ENCODE measurements around the gene RNF169. TPM values are rescaled to one million over a fixed set of nuclear protein-coding genes. Genes with fewer than 3 reads are reported as not detected.

RNF169 gene
- total and polyA plus RNA-seq, 9 of the 15 experiments (the other 6 are each of a cell fraction or from before 2014, with no cell fraction given), result 0.68 to 18.1 (median 10.1) TPM

DNA sequence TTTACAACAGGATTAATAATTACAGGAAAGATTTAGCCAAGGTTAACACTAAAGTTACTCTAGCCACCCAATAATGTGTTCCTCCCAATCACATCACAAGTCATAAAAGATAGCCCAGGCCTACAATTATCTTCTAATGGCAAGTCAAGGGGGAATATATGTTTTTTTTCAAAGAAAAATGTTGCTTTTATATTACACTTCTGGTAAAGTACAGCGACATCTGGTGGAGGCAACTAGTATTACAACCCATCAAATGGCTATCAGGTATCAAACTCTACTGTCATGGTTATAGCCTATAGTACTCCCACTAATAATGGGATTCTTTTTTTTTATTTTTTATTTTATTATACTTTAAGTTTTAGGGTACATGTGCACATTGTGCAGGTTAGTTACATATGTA is 128.5 kb downstream of the RNF169 start (continued):
- TF ChIP-seq, protein P1, sequence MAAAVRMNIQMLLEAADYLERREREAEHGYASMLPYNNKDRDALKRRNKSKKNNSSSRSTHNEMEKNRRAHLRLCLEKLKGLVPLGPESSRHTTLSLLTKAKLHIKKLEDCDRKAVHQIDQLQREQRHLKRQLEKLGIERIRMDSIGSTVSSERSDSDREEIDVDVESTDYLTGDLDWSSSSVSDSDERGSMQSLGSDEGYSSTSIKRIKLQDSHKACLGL (CRISPR knock-in tag; IDR thresholded peaks at IDR 0.05; ENCODE audit: borderline replicate concordance, poor library complexity, severe bottlenecking), result no peak
- TF ChIP-seq RBBP5 (IDR thresholded peaks at IDR 0.05; ENCODE audit: borderline replicate concordance, insufficient read depth, low read length, poor library complexity, severe bottlenecking) (no peak), ELF4 (CRISPR knock-in tag; IDR thresholded peaks at IDR 0.05) (no peak), RUNX1 (IDR thresholded peaks at IDR 0.05; ENCODE audit: low read depth) (no peak), ESRRA (IDR thresholded peaks at IDR 0.05; ENCODE audit: borderline replicate concordance, low read depth) (no peak), CHCHD3 (CRISPR knock-in tag; IDR thresholded peaks at IDR 0.05) (no peak), SRSF1 (IDR thresholded peaks at IDR 0.05; ENCODE audit: low read depth, low read length) (no peak), ZNF140 (CRISPR knock-in tag; IDR thresholded peaks at IDR 0.05) (no peak)

Small RNA genes within 50 kb of the gene (microRNA-seq; reads per million reads assigned to microRNA genes)
- gene MIR4696 (ENCODE audit: borderline microRNAs expressed), result not detected

Small RNA genes within 50 kb of the gene (small RNA-seq; reads per million reads assigned to genes)
- not detected for gene MIR4696
- not detected for gene RN7SL239P

Other genes with a start within 250 kb of the RNF169 start
- 10.6 and 11.9 TPM in 2 replicates for gene POLD3, start 156.3 kb upstream of the RNF169 start, total RNA-seq (2014; rRNA removed)
- gene POLD3, start 156.3 kb upstream of the RNF169 start, total RNA-seq (2014; rRNA removed; fragmentation: Illumina TruSeq; extraction: Trizol), result 21.6 and 26.1 TPM in 2 replicates
- gene POLD3, start 156.3 kb upstream of the RNF169 start, total RNA-seq (2015; rRNA removed; fragmentation: Illumina TruSeq; extraction: Trizol), result 22.4 and 24.6 TPM in 2 replicates
- gene POLD3, start 156.3 kb upstream of the RNF169 start, total RNA-seq (2021), result 20.9 and 22.1 TPM in 2 replicates
- 36.9 and 40.1 TPM in 2 replicates for gene POLD3, start 156.3 kb upstream of the RNF169 start, polyA plus RNA-seq (2011; rRNA removed)
- 21.6 and 25.2 TPM in 2 replicates for gene POLD3, start 156.3 kb upstream of the RNF169 start, polyA plus RNA-seq (2014; fragmentation: Illumina TruSeq; extraction: Trizol)
- gene POLD3, start 156.3 kb upstream of the RNF169 start, polyA plus RNA-seq (2014; fragmentation: Nextera tagmentation; extraction: Ambion mirVana), result 10 to 100 TPM; 27.2 to 28.6 TPM
- gene POLD3, start 156.3 kb upstream of the RNF169 start, polyA plus RNA-seq (2014; rRNA removed), result 19.5 and 20.8 TPM in 2 replicates
- not detected in 2 replicates for gene CHRDL2, start 17.4 kb upstream of the RNF169 start, total RNA-seq (2014; rRNA removed)
- not detected in 2 replicates for gene CHRDL2, start 17.4 kb upstream of the RNF169 start, total RNA-seq (2014; rRNA removed; fragmentation: Illumina TruSeq; extraction: Trizol)
- gene CHRDL2, start 17.4 kb upstream of the RNF169 start, total RNA-seq (2015; rRNA removed; fragmentation: Illumina TruSeq; extraction: Trizol), result not detected in 2 replicates
- gene CHRDL2, start 17.4 kb upstream of the RNF169 start, total RNA-seq (2021), result 0.20 TPM in 1 of 2 replicates, not detected in the other
- not detected in 2 replicates for gene CHRDL2, start 17.4 kb upstream of the RNF169 start, polyA plus RNA-seq (2011; rRNA removed)
- gene CHRDL2, start 17.4 kb upstream of the RNF169 start, polyA plus RNA-seq (2014; fragmentation: Illumina TruSeq; extraction: Trizol), result not detected in 2 replicates
- gene CHRDL2, start 17.4 kb upstream of the RNF169 start, polyA plus RNA-seq (2014; fragmentation: Nextera tagmentation; extraction: Ambion mirVana), result not detected
- gene CHRDL2, start 17.4 kb upstream of the RNF169 start, polyA plus RNA-seq (2014; rRNA removed), result not detected in 2 replicates
- 18.3 and 20.1 TPM in 2 replicates for gene XRRA1, start 200.2 kb downstream of the RNF169 start, total RNA-seq (2014; rRNA removed)
- gene XRRA1, start 200.2 kb downstream of the RNF169 start, total RNA-seq (2014; rRNA removed; fragmentation: Illumina TruSeq; extraction: Trizol), result 12.8 and 15.9 TPM in 2 replicates
- gene XRRA1, start 200.2 kb downstream of the RNF169 start, total RNA-seq (2015; rRNA removed; fragmentation: Illumina TruSeq; extraction: Trizol), result 16.0 and 18.0 TPM in 2 replicates
- gene XRRA1, start 200.2 kb downstream of the RNF169 start, total RNA-seq (2021), result 20.6 and 22.5 TPM in 2 replicates
- gene XRRA1, start 200.2 kb downstream of the RNF169 start, polyA plus RNA-seq (2011; rRNA removed), result 16.0 and 21.2 TPM in 2 replicates
- gene XRRA1, start 200.2 kb downstream of the RNF169 start, polyA plus RNA-seq (2014; fragmentation: Illumina TruSeq; extraction: Trizol), result 17.1 and 18.0 TPM in 2 replicates
- gene XRRA1, start 200.2 kb downstream of the RNF169 start, polyA plus RNA-seq (2014; fragmentation: Nextera tagmentation; extraction: Ambion mirVana), result 1 to 10 TPM; 5.0 to 8.9 TPM
- gene XRRA1, start 200.2 kb downstream of the RNF169 start, polyA plus RNA-seq (2014; rRNA removed), result 10.3 and 11.6 TPM in 2 replicates
- 38.2 and 136 TPM in 2 replicates for gene SPCS2, start 200.4 kb downstream of the RNF169 start, total RNA-seq (2014; rRNA removed)
- 55.0 and 65.9 TPM in 2 replicates for gene SPCS2, start 200.4 kb downstream of the RNF169 start, total RNA-seq (2014; rRNA removed; fragmentation: Illumina TruSeq; extraction: Trizol)
- 63.2 and 75.5 TPM in 2 replicates for gene SPCS2, start 200.4 kb downstream of the RNF169 start, total RNA-seq (2015; rRNA removed; fragmentation: Illumina TruSeq; extraction: Trizol)
- gene SPCS2, start 200.4 kb downstream of the RNF169 start, total RNA-seq (2021), result 150 and 172 TPM in 2 replicates
- gene SPCS2, start 200.4 kb downstream of the RNF169 start, polyA plus RNA-seq (2011; rRNA removed), result 148 and 250 TPM in 2 replicates
- 126 and 193 TPM in 2 replicates for gene SPCS2, start 200.4 kb downstream of the RNF169 start, polyA plus RNA-seq (2014; fragmentation: Illumina TruSeq; extraction: Trizol)
- gene SPCS2, start 200.4 kb downstream of the RNF169 start, polyA plus RNA-seq (2014; fragmentation: Nextera tagmentation; extraction: Ambion mirVana), result 100 to 1,000 TPM; 372 to 458 TPM
- gene SPCS2, start 200.4 kb downstream of the RNF169 start, polyA plus RNA-seq (2014; rRNA removed), result 208 and 334 TPM in 2 replicates
- gene NEU3, start 240.1 kb downstream of the RNF169 start, total RNA-seq (2014; rRNA removed), result 35.0 and 36.7 TPM in 2 replicates
- 28.3 and 31.1 TPM in 2 replicates for gene NEU3, start 240.1 kb downstream of the RNF169 start, total RNA-seq (2014; rRNA removed; fragmentation: Illumina TruSeq; extraction: Trizol)
- 36.5 and 41.3 TPM in 2 replicates for gene NEU3, start 240.1 kb downstream of the RNF169 start, total RNA-seq (2015; rRNA removed; fragmentation: Illumina TruSeq; extraction: Trizol)
- 32.6 and 33.6 TPM in 2 replicates for gene NEU3, start 240.1 kb downstream of the RNF169 start, total RNA-seq (2021)
- 35.1 and 35.7 TPM in 2 replicates for gene NEU3, start 240.1 kb downstream of the RNF169 start, polyA plus RNA-seq (2011; rRNA removed)
- gene NEU3, start 240.1 kb downstream of the RNF169 start, polyA plus RNA-seq (2014; fragmentation: Illumina TruSeq; extraction: Trizol), result 27.9 and 28.6 TPM in 2 replicates
- 1 to 10 TPM; 6.2 to 7.2 TPM for gene NEU3, start 240.1 kb downstream of the RNF169 start, polyA plus RNA-seq (2014; fragmentation: Nextera tagmentation; extraction: Ambion mirVana)
- gene NEU3, start 240.1 kb downstream of the RNF169 start, polyA plus RNA-seq (2014; rRNA removed), result 25.5 and 26.9 TPM in 2 replicates

Data from K562 (cell line).